ENCODE data around the gene NFIB. TPM values are rescaled to one million over a fixed set of nuclear protein-coding genes. Genes with fewer than 3 reads are reported as not detected.
A peak's percentile ranks its signal among the peaks of the same experiment; 100 is the strongest.

The NFIB gene
- total RNA-seq, 2 donors from 2014 or later = 131 to 165 TPM

DNA sequence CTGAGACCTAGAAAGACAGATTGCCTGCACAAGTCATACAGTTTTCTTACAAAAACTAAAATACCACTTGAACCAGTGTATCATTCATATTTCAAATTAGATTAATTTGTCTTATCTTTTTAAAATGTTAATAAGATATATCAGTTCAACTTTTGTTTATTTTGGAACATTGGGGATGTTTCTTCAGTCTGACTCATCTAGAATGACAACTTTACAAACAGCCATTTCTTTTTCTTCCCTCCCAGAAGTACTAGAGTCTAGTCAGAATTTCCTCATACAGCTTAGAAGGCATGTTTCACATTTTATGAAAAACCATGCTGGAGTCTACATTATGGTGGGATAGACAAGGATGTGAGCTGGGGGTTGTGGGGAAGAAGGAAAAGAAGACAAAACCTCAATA is 262.5 kb downstream of the NFIB start:
- H3K4me3 ChIP-seq = no peak overlapping the region
- H3K27me3 ChIP-seq (replicated peaks; ENCODE audit: insufficient read depth) = no peaks in the 10 kb centered on the region
- H3K4me1 ChIP-seq (replicated peaks) = no peaks in the 10 kb centered on the region
- H3K27ac ChIP-seq = no peak overlapping the region
- no peak for DNase-seq (ENCODE audit: low spot score)
- intact Hi-C loops (cut with DNase I) = no loop called here
- no peak for TF ChIP-seq POLR2AphosphoS5 (IDR thresholded peaks at IDR 0.05)
- no peak for TF ChIP-seq POLR2A (IDR thresholded peaks at IDR 0.05)
- TF ChIP-seq, protein P1, sequence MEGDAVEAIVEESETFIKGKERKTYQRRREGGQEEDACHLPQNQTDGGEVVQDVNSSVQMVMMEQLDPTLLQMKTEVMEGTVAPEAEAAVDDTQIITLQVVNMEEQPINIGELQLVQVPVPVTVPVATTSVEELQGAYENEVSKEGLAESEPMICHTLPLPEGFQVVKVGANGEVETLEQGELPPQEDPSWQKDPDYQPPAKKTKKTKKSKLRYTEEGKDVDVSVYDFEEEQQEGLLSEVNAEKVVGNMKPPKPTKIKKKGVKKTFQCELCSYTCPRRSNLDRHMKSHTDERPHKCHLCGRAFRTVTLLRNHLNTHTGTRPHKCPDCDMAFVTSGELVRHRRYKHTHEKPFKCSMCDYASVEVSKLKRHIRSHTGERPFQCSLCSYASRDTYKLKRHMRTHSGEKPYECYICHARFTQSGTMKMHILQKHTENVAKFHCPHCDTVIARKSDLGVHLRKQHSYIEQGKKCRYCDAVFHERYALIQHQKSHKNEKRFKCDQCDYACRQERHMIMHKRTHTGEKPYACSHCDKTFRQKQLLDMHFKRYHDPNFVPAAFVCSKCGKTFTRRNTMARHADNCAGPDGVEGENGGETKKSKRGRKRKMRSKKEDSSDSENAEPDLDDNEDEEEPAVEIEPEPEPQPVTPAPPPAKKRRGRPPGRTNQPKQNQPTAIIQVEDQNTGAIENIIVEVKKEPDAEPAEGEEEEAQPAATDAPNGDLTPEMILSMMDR (IDR thresholded peaks at IDR 0.05) = no peak
- no peaks in the 10 kb centered on the region for H3K9me3 ChIP-seq
- no peaks in the 10 kb centered on the region for H3K36me3 ChIP-seq

DNA sequence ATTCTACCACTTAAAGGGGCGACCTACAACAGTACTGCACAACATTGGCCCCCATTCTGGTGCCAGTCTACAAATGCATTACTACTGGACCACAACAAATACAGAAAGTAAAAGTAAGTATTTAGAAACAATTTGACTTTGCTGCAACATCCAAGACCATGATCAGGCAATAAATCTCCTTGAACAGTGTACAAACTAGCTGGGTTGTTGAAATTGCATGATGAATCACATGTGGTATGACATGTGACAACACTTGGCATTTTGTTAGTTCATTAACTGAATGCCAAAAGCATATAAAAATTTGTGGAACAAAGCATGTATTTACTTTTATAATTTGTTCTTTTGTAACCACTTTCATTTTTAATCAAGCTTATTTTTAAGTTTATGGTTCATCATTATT is 270.5 kb downstream of the NFIB start:
- 96% methylated on average over 1 of the region's 1 CpG for WGBS
- Histone ChIP-seq H3K36me3 (no peaks in the 10 kb centered on the region), H3K9me3 (no peaks in the 10 kb centered on the region), H3K4me3 (no peak overlapping the region), H3K27ac (no peak overlapping the region), H3K4me1 (replicated peaks) (no peaks in the 10 kb centered on the region), H3K27me3 (replicated peaks; ENCODE audit: insufficient read depth) (no peaks in the 10 kb centered on the region)
- DNase-seq (ENCODE audit: low spot score) = no peak
- no peak for TF ChIP-seq POLR2A (IDR thresholded peaks at IDR 0.05)
- peak; percentile 24 for TF ChIP-seq POLR2AphosphoS5 (IDR thresholded peaks at IDR 0.05)
- TF ChIP-seq, protein P1 (IDR thresholded peaks at IDR 0.05) = no peak
- intact Hi-C loops (cut with DNase I) = no loop called here

DNA sequence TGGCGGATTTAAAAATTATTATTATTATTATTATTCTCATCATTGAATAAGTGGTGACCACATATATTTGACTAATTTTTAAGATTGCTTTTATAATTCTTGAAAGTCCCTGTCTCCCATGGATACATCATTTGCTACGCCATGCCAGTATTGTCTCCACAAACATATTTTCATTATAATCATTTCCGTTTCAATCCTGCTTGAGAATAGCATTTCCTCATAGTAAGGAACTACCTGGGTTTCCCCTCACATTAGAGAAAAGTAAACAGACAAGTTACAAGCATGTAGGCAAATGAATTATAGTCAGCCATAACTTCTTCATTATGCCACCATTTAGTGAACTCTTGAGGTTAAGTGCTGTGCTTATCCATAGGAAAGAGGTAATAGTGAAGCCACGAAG is 276.6 kb downstream of the NFIB start:
- intact Hi-C loops (cut with DNase I) = no loop called here
- WGBS = 85% methylated on average over 4 of the region's 4 CpGs
- no peaks in the 10 kb centered on the region for H3K9me3 ChIP-seq

DNA sequence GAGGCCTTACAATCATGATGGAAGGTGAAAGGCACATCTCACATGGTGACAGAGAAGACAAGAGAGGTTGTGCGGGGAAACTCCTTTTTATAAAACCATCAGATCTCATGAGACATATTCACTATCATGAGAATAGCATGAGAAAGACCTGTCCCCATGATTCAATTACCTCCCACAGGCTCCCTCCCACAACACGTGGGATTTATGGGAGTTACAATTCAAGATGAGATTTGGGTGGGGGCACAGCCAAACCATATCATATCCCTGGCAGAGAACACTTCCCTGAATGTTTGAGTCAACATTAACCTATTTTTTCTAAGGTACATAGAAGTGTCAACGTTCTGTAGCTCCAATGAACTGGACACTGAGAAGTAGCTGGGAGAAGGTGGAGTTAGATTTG is 280.9 kb downstream of the NFIB start:
- H3K36me3 ChIP-seq = no peaks in the 10 kb centered on the region
- peaks cover 5% of the 10 kb centered on the region for H3K4me1 ChIP-seq (replicated peaks)
- H3K9me3 ChIP-seq = no peaks in the 10 kb centered on the region
- H3K4me3 ChIP-seq = no peak overlapping the region
- H3K27ac ChIP-seq = no peak overlapping the region
- intact Hi-C loops (cut with DNase I) = no loop called here
- no peak for DNase-seq (ENCODE audit: low spot score)
- H3K27me3 ChIP-seq (replicated peaks; ENCODE audit: insufficient read depth) = no peaks in the 10 kb centered on the region
- TF ChIP-seq POLR2AphosphoS5 (IDR thresholded peaks at IDR 0.05) (no peak), POLR2A (IDR thresholded peaks at IDR 0.05) (no peak)
- TF ChIP-seq, protein P1 (IDR thresholded peaks at IDR 0.05) = no peak
- WGBS = 71% methylated on average over 3 of the region's 3 CpGs

More for the DNA sequence above, 276.6 kb downstream of the NFIB start:
- Histone ChIP-seq H3K36me3 (no peaks in the 10 kb centered on the region), H3K27me3 (replicated peaks; ENCODE audit: insufficient read depth) (no peaks in the 10 kb centered on the region), H3K4me3 (no peak overlapping the region), H3K4me1 (replicated peaks) (no peaks in the 10 kb centered on the region), H3K27ac (no peak overlapping the region)
- TF ChIP-seq, protein P1 (IDR thresholded peaks at IDR 0.05) = no peak
- TF ChIP-seq POLR2AphosphoS5 (IDR thresholded peaks at IDR 0.05) (no peak), POLR2A (IDR thresholded peaks at IDR 0.05) (no peak)
- DNase-seq (ENCODE audit: low spot score) = no peak
